Measurements from ENCODE around the gene DCDC2.
"Not testable (repeated sequence)": the region's sequence is repeated elsewhere in the genome, so short reads cannot be mapped to it uniquely, and the experiment has no call there.

The DCDC2 gene

GRCh38 chr6:24378473-24379097, 20.7 kb upstream of the DCDC2 start:
- no peak for DNase-seq

- no peak for DNase-seq
Observed at GRCh38 chr6:24376871-24377270, 19.0 kb upstream of the DCDC2 start.

- no peak for DNase-seq
Observed at GRCh38 chr6:24374612-24375011, 16.8 kb upstream of the DCDC2 start.

- DNase-seq, result not testable (repeated sequence)
Observed at GRCh38 chr6:24365103-24365633, 7.3 kb upstream of the DCDC2 start.

- DNase-seq, result not testable (repeated sequence)
Observed at GRCh38 chr6:24362363-24362762, 4.5 kb upstream of the DCDC2 start.

GRCh38 chr6:24359640-24360454, 2.0 kb upstream of the DCDC2 start:
- DNase-seq, result peak; percentile 85

- DNase-seq, result no peak
Observed at GRCh38 chr6:24358219-24358821, 461 bp upstream of the DCDC2 start.

GRCh38 chr6:24356310-24356973, 1.4 kb downstream of the DCDC2 start:
- no peak for DNase-seq

GRCh38 chr6:24355393-24355792, 2.5 kb downstream of the DCDC2 start:
- no peak for DNase-seq

GRCh38 chr6:24353861-24354260, 4.0 kb downstream of the DCDC2 start:
- no peak for DNase-seq

GRCh38 chr6:24352434-24352833, 5.4 kb downstream of the DCDC2 start:
- DNase-seq, result no peak

- no peak for DNase-seq
Observed at GRCh38 chr6:24344976-24345375, 12.9 kb downstream of the DCDC2 start.

GRCh38 chr6:24340998-24341938, 16.6 kb downstream of the DCDC2 start:
- no peak for DNase-seq

GRCh38 chr6:24339932-24340331, 17.9 kb downstream of the DCDC2 start:
- DNase-seq, result no peak

GRCh38 chr6:24334285-24334684, 23.6 kb downstream of the DCDC2 start:
- DNase-seq, result no peak

GRCh38 chr6:24332317-24332716, 25.5 kb downstream of the DCDC2 start:
- no peak for DNase-seq

- DNase-seq, result no peak
Observed at GRCh38 chr6:24330137-24330732, 27.6 kb downstream of the DCDC2 start.

GRCh38 chr6:24329451-24329850, 28.4 kb downstream of the DCDC2 start:
- DNase-seq, result no peak

- no peak for DNase-seq
Observed at GRCh38 chr6:24329022-24329421, 28.8 kb downstream of the DCDC2 start.

GRCh38 chr6:24327756-24328155, 30.1 kb downstream of the DCDC2 start:
- no peak for DNase-seq

- no peak for DNase-seq
Observed at GRCh38 chr6:24325978-24326377, 31.9 kb downstream of the DCDC2 start.

- no peak for DNase-seq
Observed at GRCh38 chr6:24324617-24325016, 33.2 kb downstream of the DCDC2 start.
